ELF-1 (cell line): ENCODE results near the gene PAN3.

Experiments
- DNase-seq: peaks from one replicate; pipeline ENCODE4 v3.0.0-alpha.2; 2016; ENCODE audit warnings: low read depth, low spot score

The PAN3 gene

GRCh38 chr13:28337166-28338005 lies 199.0 kb downstream of the PAN3 start:
- no peak for DNase-seq

- DNase-seq, result peak; percentile 36
These were observed 199.7 kb downstream of the PAN3 start for GRCh38 chr13:28338006-28338574.

- no peak for DNase-seq
These were observed 200.4 kb downstream of the PAN3 start for GRCh38 chr13:28338742-28339141.

GRCh38 chr13:28339419-28339818 lies 201.1 kb downstream of the PAN3 start:
- DNase-seq, result no peak

GRCh38 chr13:28340272-28340793 lies 202.0 kb downstream of the PAN3 start:
- no peak for DNase-seq

- no peak for DNase-seq
These were observed 203.9 kb downstream of the PAN3 start for GRCh38 chr13:28342251-28342650.

- no peak for DNase-seq
These were observed 205.8 kb downstream of the PAN3 start for GRCh38 chr13:28344163-28344562.
